ENCODE measurements around the gene SEPTIN6.

The SEPTIN6 gene

DNA sequence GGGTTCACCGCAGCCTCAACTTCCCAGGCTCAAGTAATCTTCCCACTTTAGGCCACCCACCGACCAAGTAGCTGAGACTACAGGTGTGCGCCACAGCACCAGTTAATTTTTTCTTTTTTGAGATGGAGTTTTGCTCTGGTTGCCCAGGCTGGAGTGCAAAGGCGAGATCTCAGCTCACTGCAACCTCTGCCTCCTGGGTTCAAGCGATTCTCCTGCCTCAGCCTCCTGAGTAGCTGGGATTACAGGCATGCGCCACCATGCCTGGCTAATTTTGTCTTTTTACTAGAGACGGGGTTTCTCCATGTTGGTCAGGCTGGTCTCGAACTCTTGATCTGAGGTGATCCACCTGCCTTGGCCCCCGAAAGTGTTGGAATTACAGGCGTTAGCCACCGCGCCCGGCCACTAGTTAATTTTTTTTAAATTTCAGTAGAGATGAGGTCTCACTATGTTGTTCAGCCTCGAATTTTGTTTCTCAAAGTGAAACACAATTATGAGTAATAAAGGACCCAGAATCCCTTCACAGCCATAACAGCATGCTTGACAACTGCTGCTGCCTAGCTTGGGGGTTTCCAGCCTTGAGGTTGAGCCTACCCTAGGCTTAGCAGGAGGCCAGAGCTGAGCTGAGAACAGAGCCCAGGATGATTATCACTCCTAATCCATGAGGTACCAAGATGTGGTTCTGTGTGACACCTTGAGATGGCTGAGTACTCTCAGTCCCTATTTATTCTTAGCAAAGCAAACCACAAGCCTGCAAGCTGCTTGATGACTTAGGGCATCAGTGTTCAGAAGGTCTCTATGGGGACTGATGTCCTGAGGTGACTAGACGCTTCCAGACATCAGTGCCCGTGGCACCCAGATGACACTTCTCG is 45.2 kb downstream of the SEPTIN6 start:
- DNase-seq, result no peak

DNA sequence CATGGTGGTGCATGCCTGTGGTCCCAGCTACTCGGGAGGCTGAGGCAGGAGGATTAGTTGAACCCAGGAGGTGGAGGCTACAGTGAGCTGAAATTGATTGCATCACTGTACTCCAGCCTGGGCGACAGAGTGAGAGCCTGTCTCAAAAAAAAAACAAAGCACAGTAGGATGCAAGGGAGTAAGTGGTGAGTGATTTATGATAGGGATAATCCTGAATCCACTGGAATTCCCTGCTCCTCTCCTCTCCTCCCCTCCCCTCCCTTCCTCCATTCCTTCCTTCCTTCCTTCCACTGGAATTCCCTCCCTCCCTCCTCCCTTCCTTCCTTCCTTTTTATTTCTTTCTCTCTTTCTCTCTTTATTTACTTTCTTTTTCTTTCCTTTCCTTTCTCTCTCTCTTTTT is 45.9 kb downstream of the SEPTIN6 start:
- no peak for DNase-seq

DNA sequence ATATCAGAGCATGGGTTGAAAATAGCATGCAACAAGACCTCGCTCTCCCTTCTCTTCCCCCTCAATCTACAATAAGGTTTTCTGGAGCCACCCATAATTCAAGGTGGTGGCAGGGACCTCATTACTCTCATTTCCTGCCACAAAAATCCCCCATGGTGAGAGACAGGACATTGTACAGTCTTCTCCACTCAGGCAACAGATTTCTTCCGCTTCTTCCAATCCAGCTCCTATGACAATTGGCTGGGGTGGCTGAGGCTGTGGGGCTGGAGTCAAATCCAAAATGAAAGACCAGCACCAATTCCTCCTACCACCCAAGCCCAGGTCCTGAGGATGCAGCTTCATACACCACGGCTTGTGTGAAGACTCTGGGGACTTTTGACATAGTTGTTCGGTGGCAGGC is 46.5 kb downstream of the SEPTIN6 start:
- no peak for DNase-seq

DNA sequence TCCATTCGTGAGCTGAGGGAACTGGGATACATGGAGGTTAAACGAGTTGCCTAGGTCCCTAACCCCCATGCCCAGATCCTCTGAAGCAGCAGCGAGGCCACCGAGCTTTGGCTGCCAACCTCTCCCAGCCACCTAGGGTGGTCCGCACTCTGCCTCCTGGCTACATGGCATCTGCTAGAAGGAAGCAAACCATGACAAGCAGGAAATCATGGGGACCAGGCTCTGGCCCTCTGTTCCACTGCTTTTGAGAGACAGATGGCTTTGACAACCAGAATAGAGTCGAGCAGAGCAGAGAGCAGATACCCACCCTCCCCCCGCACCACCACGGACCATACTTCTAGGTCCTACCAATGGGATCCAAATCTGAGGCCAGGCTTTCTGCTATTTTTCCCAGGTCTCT is 49.3 kb downstream of the SEPTIN6 start:
- no peak for DNase-seq

Data from NCI-H1092 (cell line).